ENCODE data around the gene SEPTIN10.

Gene SEPTIN10

DNA sequence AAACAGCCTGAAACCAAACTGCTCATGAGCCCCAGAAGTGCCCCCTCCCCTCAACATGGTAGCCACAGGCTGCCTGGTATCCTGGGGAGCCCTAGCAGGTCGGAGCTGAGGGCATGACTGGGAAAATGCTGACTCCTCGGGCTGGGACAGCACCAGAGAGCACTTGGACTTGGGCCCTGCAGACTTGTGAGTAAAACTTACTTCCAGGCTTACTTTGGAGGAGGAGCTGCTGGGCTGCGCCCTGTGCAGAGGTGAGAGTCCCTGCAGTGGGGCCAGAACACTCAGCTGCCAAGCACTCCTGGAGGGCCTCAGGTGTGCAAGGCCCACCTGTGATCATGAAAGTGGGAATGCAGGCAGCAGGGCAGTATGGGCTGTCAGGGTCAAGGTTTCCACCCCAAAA lies 119.4 kb downstream of the SEPTIN10 start:
- no peak for DNase-seq

DNA sequence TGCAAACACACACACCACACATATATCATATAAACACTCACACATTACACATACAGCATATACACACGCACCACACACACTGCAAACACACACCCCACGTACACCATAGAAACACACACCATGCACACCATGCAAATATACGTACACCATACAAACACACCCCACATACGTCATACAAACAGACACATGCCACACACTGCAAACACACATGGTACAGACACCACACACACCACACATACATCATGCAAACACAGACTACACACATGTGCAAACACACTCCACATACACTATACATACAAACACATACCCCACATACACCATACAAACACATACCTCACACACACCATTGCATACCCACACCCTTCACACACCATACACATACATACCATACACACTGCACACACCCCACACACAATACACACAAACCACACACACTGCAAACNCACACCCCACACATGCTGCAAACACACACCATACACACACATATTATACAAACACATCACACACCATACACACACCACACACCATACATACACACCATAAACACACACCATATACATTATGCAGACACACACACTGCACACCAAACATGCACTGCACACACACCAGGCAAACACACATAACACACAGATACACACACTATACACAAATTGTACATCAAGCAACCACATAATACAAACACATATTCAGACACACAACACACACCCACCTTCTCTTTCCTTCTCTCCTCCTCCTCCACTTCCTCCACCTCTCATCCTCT lies 120.4 kb downstream of the SEPTIN10 start:
- DNase-seq, result no peak
